Astrocyte (in vitro differentiated cells and primary cell): Measurements from ENCODE around the gene HMCN1. TPM values are rescaled to one million over a fixed set of nuclear protein-coding genes. Genes with fewer than 3 reads are reported as not detected.

ENCODE experiments used
- DNase-seq: peaks from one replicate; pipeline ENCODE4 v3.0.0-alpha.2; 2010; ENCODE audit warnings: low read depth
- FAIRE-seq: peaks from 2 replicates; lab custom pipeline; 2011; peaks lifted over from hg19 to GRCh38; lab: Jason Lieb, UNC
- H2AFZ ChIP-seq: 2 replicates; pipeline ENCODE4 v1.6.0; 2012; ENCODE audit warnings: low read depth, low read length, inconsistent platforms
- H3K27ac ChIP-seq: 2 replicates; pipeline ENCODE4 v1.5.1; 2011; ENCODE audit warnings: low read depth, low read length, inconsistent platforms
- H3K27me3 ChIP-seq: 2 replicates; pipeline ENCODE4 v1.6.0; 2011; ENCODE audit warnings: low read length, inconsistent platforms; ENCODE audit not compliant: insufficient read depth
- H3K36me3 ChIP-seq: 2 replicates; pipeline ENCODE4 v1.5.1; 2011; ENCODE audit warnings: low read length, inconsistent platforms; ENCODE audit not compliant: insufficient read depth
- H3K4me1 ChIP-seq: 2 replicates; pipeline ENCODE4 v1.5.1; 2011; ENCODE audit warnings: low read length, inconsistent platforms; ENCODE audit not compliant: insufficient read depth
- H3K4me2 ChIP-seq: 2 replicates; pipeline ENCODE4 v1.6.0; 2012; ENCODE audit warnings: low read length, inconsistent platforms
- H3K4me3 ChIP-seq: 2 replicates; pipeline ENCODE4 v1.5.1; 2011; ENCODE audit warnings: low read depth, mild to moderate bottlenecking, low read length, inconsistent platforms; ENCODE audit not compliant: insufficient read depth
- H3K79me2 ChIP-seq: 2 replicates; pipeline ENCODE4 v1.6.0; 2012; ENCODE audit warnings: mild to moderate bottlenecking, low read length, inconsistent platforms; ENCODE audit not compliant: insufficient read depth
- H3K9ac ChIP-seq: 2 replicates; pipeline ENCODE4 v1.6.0; 2012; ENCODE audit warnings: mild to moderate bottlenecking, low read length, inconsistent platforms
- H3K9me3 ChIP-seq: 2 replicates; pipeline ENCODE4 v1.5.1; 2012; ENCODE audit warnings: low read depth, mild to moderate bottlenecking, low read length, inconsistent platforms; ENCODE audit not compliant: insufficient read depth
- H4K20me1 ChIP-seq: 2 replicates; pipeline ENCODE4 v1.6.0; 2012; ENCODE audit warnings: low read length, inconsistent platforms; ENCODE audit not compliant: insufficient read depth
- H3K27ac Mint-ChIP-seq: one replicate; pipeline ENCODE4 v1.8.0; 2021; ENCODE audit warnings: mild to moderate bottlenecking, mixed read lengths; ENCODE audit not compliant: unreplicated experiment
- H3K27me3 Mint-ChIP-seq: one replicate; pipeline ENCODE4 v1.8.0; 2021; ENCODE audit warnings: low read depth, mixed read lengths; ENCODE audit not compliant: unreplicated experiment
- H3K36me3 Mint-ChIP-seq: one replicate; pipeline ENCODE4 v1.8.0; 2021; ENCODE audit warnings: low read depth, mixed read lengths; ENCODE audit not compliant: unreplicated experiment
- H3K4me1 Mint-ChIP-seq: one replicate; pipeline ENCODE4 v1.8.0; 2021; ENCODE audit warnings: low read depth, mixed read lengths; ENCODE audit not compliant: unreplicated experiment
- H3K4me3 Mint-ChIP-seq: one replicate; pipeline ENCODE4 v1.8.0; 2021; ENCODE audit warnings: mild to moderate bottlenecking, moderate library complexity, mixed read lengths; ENCODE audit not compliant: unreplicated experiment
- H3K9me3 Mint-ChIP-seq: one replicate; pipeline ENCODE4 v1.8.0; 2021; ENCODE audit warnings: mild to moderate bottlenecking, mixed read lengths; ENCODE audit not compliant: unreplicated experiment
- CTCF ChIP-seq: IDR thresholded peaks from 2 replicates; pipeline ENCODE4 v1.5.1; 2011; ENCODE audit warnings: low read depth, mild to moderate bottlenecking, inconsistent platforms, low read length, moderate library complexity; ENCODE audit not compliant: insufficient read depth
- EZH2 ChIP-seq: IDR thresholded peaks from 2 replicates; pipeline ENCODE4 v1.6.1; 2012; ENCODE audit warnings: mild to moderate bottlenecking, low read length, inconsistent platforms; ENCODE audit not compliant: insufficient read depth
- total RNA-seq: library from RNA; stranded (reverse); gene quantifications from 2 replicates; pipeline ENCODE4 v1.2.1, GENCODE V29; 2021

The HMCN1 gene
- total RNA-seq, 1 donor from 2014 or later: 19.7 TPM

- no peak overlapping the region for H3K9ac ChIP-seq
- H3K4me1 ChIP-seq: peaks cover 10% of the 10 kb centered on the region
- Mint-ChIP-seq H3K9me3 (no peaks in the 10 kb centered on the region), H3K4me3 (no peak overlapping the region), H3K27ac (no peak overlapping the region), H3K4me1 (peaks cover 13% of the 10 kb centered on the region), H3K27me3 (no peaks in the 10 kb centered on the region), H3K36me3 (no peaks in the 10 kb centered on the region)
- FAIRE-seq (peak; percentile 54), DNase-seq (peak; percentile 81)
- no peak overlapping the region for H3K27ac ChIP-seq
- no peaks in the 10 kb centered on the region for H3K36me3 ChIP-seq
- no peak overlapping the region for H3K4me2 ChIP-seq
- no peak overlapping the region for H3K4me3 ChIP-seq
- no peak for TF ChIP-seq CTCF
- no peak for TF ChIP-seq EZH2
- no peaks in the 10 kb centered on the region for H4K20me1 ChIP-seq
- H3K9me3 ChIP-seq: no peaks in the 10 kb centered on the region
- no peak overlapping the region for H2AFZ ChIP-seq
- H3K79me2 ChIP-seq: no peaks in the 10 kb centered on the region
- H3K27me3 ChIP-seq: no peaks in the 10 kb centered on the region
These were observed 112.7 kb downstream of the HMCN1 start for GRCh38 chr1:185846672-185847444.

- no peak for FAIRE-seq
- no peaks in the 10 kb centered on the region for H3K36me3 Mint-ChIP-seq
- H4K20me1 ChIP-seq: no peaks in the 10 kb centered on the region
- no peaks in the 10 kb centered on the region for H3K27me3 Mint-ChIP-seq
- H3K79me2 ChIP-seq: no peaks in the 10 kb centered on the region
- H3K4me3 Mint-ChIP-seq: no peak overlapping the region
- H3K36me3 ChIP-seq: no peaks in the 10 kb centered on the region
- no peak overlapping the region for H3K4me2 ChIP-seq
- H3K9ac ChIP-seq: no peak overlapping the region
- no peak overlapping the region for H3K27ac Mint-ChIP-seq
- H3K4me1 ChIP-seq: peaks cover 17% of the 10 kb centered on the region
- no peak overlapping the region for H2AFZ ChIP-seq
- peaks cover 17% of the 10 kb centered on the region for H3K4me1 Mint-ChIP-seq
- H3K27ac ChIP-seq: no peak overlapping the region
- H3K9me3 Mint-ChIP-seq: no peaks in the 10 kb centered on the region
- no peak overlapping the region for H3K4me3 ChIP-seq
- DNase-seq: no peak
- no peaks in the 10 kb centered on the region for H3K9me3 ChIP-seq
- TF ChIP-seq EZH2 (no peak), CTCF (no peak)
- H3K27me3 ChIP-seq: no peaks in the 10 kb centered on the region
These were observed 114.8 kb downstream of the HMCN1 start for GRCh38 chr1:185849014-185849413.

GRCh38 chr1:185850366-185850765 is 116.2 kb downstream of the HMCN1 start:
- Histone ChIP-seq H4K20me1 (no peaks in the 10 kb centered on the region), H3K9ac (no peak overlapping the region), H3K4me2 (no peak overlapping the region), H2AFZ (no peak overlapping the region), H3K27ac (no peak overlapping the region), H3K9me3 (no peaks in the 10 kb centered on the region), H3K27me3 (no peaks in the 10 kb centered on the region), H3K36me3 (no peaks in the 10 kb centered on the region), H3K4me1 (peaks cover 17% of the 10 kb centered on the region), H3K79me2 (no peaks in the 10 kb centered on the region), H3K4me3 (no peak overlapping the region)
- Mint-ChIP-seq H3K27ac (peak overlapping the region; percentile 91), H3K27me3 (no peaks in the 10 kb centered on the region), H3K4me3 (no peak overlapping the region), H3K36me3 (no peaks in the 10 kb centered on the region), H3K9me3 (no peaks in the 10 kb centered on the region), H3K4me1 (peaks cover 17% of the 10 kb centered on the region)
- no peak for DNase-seq
- TF ChIP-seq CTCF (no peak), EZH2 (no peak)
- FAIRE-seq: no peak
